Upper lobe of left lung (tissue), 4 donors: ENCODE measurements around the gene HSPB1.

ENCODE experiments used
- CTCF ChIP-seq, 6 experiments: fragments of 450-650 bp in 4 of 6; fragments of 200-600 bp in 2 of 6; sonication (generic) in 2 of 6; IDR thresholded peaks; one replicate each; pipeline ENCODE4 v1.5.1; 2016 to 2019; ENCODE audit warnings: antibody characterized with exemption in 6 of 6
- POLR2A ChIP-seq, 4 donors: fragments of 450-650 bp; IDR thresholded peaks; one replicate each; pipeline ENCODE4 v1.5.1; 2016 to 2017; ENCODE audit warnings: antibody characterized with exemption in 4 of 4, mild to moderate bottlenecking in 2 of 4
- POLR2AphosphoS5 ChIP-seq, 2 donors: sonication (generic); formaldehyde crosslinking; IDR thresholded peaks; one replicate each; pipeline ENCODE4 v1.5.1; 2017; ENCODE audit warnings: antibody characterized with exemption in 2 of 2

GRCh38 chr7:76272142-76272541, 30.3 kb upstream of the HSPB1 start:
- TF ChIP-seq CTCF (IDR thresholded peaks at IDR 0.05) (no peak), POLR2A (IDR thresholded peaks at IDR 0.05) (no peak), POLR2AphosphoS5 (IDR thresholded peaks at IDR 0.05) (no peak)
